PC-3 (cell line): Measurements from ENCODE around the gene PTK6. TPM values are rescaled to one million over a fixed set of nuclear protein-coding genes. Genes with fewer than 3 reads are reported as not detected.

Source experiments
- ATAC-seq: fragments of 200-7000 bp; cut with Tn5 transposase; 2 replicates; pipeline ENCODE4 v1.9.1; 2020; ENCODE audit warnings: mild to moderate bottlenecking, moderate library complexity
- BruUV-seq: library from RNA; stranded (reverse); fragments of 400-500 nt; replicated peaks from 2 replicates; lab custom pipeline; 2021; lab: Mats Ljungman, UMichigan
- CTCF ChIA-PET: fragments of 300-600 bp; sonication (Branson Sonifier 250); formaldehyde crosslinking; loops from one replicate; lab custom pipeline; 2022; ENCODE audit warnings: antibody characterized with exemption; lab: Charles Lee
- POLR2A ChIA-PET: fragments of 300-600 bp; sonication (Branson Sonifier 250); formaldehyde crosslinking; loops from one replicate; lab custom pipeline; 2022; ENCODE audit warnings: antibody characterized with exemption; ENCODE audit not compliant: unreplicated experiment; lab: Charles Lee
- DNase-seq: peaks from one replicate; pipeline ENCODE4 v3.0.0-alpha.2; 2015
- H2AFZ ChIP-seq: fragments of 300-600 bp; sonication (generic); 2 replicates; pipeline ENCODE4 v1.6.0; 2016; ENCODE audit warnings: antibody characterized with exemption, low read length
- H3F3A ChIP-seq: fragments of 300-600 bp; sonication (generic); one replicate; pipeline ENCODE4 v1.6.0; 2017; ENCODE audit warnings: antibody characterized with exemption, low read length, control low read depth, mild to moderate bottlenecking; ENCODE audit not compliant: unreplicated experiment
- H3K27ac ChIP-seq: fragments of 300-600 bp; sonication (generic); 2 replicates; pipeline ENCODE4 v1.5.1; 2016; ENCODE audit warnings: mild to moderate bottlenecking, low read length
- H3K27me3 ChIP-seq: fragments of 300-600 bp; sonication (generic); 2 replicates; pipeline ENCODE4 v1.6.1; 2016; ENCODE audit warnings: low read length, mixed read lengths
- H3K36me3 ChIP-seq: fragments of 300-600 bp; sonication (generic); 2 replicates; pipeline ENCODE4 v1.6.1; 2016; ENCODE audit warnings: low read depth, mixed run types, low read length, mixed read lengths
- H3K4me1 ChIP-seq: fragments of 300-600 bp; sonication (generic); 2 replicates; pipeline ENCODE4 v1.5.1; 2016; ENCODE audit warnings: low read length; ENCODE audit not compliant: insufficient read depth
- H3K4me2 ChIP-seq: fragments of 300-600 bp; sonication (generic); 2 replicates; pipeline ENCODE4 v1.6.0; 2016; ENCODE audit warnings: low read length
- H3K4me3 ChIP-seq: fragments of 300-600 bp; sonication (generic); 2 replicates; pipeline ENCODE4 v1.5.1; 2016; ENCODE audit warnings: mild to moderate bottlenecking, low read length, mixed read lengths
- H3K79me2 ChIP-seq: fragments of 300-600 bp; sonication (generic); 2 replicates; pipeline ENCODE4 v1.6.1; 2017; ENCODE audit warnings: low read length, mixed read lengths
- H3K9ac ChIP-seq: fragments of 300-600 bp; sonication (generic); 2 replicates; pipeline ENCODE4 v1.6.0; 2016; ENCODE audit warnings: mild to moderate bottlenecking, low read length
- H3K9me2 ChIP-seq: fragments of 300-600 bp; sonication (generic); replicated peaks from 2 replicates; pipeline ENCODE4 v1.6.1; 2016; ENCODE audit warnings: mixed run types, low read length, mixed read lengths
- H3K9me3 ChIP-seq: fragments of 300-600 bp; sonication (generic); 2 replicates; pipeline ENCODE4 v1.6.1; 2016; ENCODE audit warnings: low read length, mixed read lengths
- H4K20me1 ChIP-seq: fragments of 300-600 bp; sonication (generic); 2 replicates; pipeline ENCODE4 v1.6.1; 2016; ENCODE audit warnings: low read length, mixed read lengths
- CTCF ChIP-seq: fragments of 300-600 bp; sonication (generic); conservative IDR thresholded peaks from 2 replicates; pipeline ENCODE4 v1.5.1; 2017; ENCODE audit warnings: antibody characterized with exemption, low read depth, mild to moderate bottlenecking, low read length
- EZH2 ChIP-seq: fragments of 300-600 bp; sonication (generic); IDR thresholded peaks from one replicate; pipeline ENCODE4 v1.6.1; 2017; ENCODE audit warnings: antibody characterized with exemption, mild to moderate bottlenecking, low read length; ENCODE audit not compliant: unreplicated experiment
- EZH2phosphoT487 ChIP-seq: fragments of 300-600 bp; sonication (generic); IDR thresholded peaks from 2 replicates; pipeline ENCODE4 v1.6.1; 2018; ENCODE audit warnings: mild to moderate bottlenecking, antibody characterized with exemption, low read length, borderline replicate concordance
- intact Hi-C: fragments of 100-400 bp; cut with micrococcal nuclease; formaldehyde crosslinking; loops from 2 replicates; pipeline ENCODE4 v1.9.0; 2023
- total RNA-seq: library from RNA; depleted of rRNA; stranded (reverse); fragments of >200 nt; gene quantifications from 2 replicates; pipeline ENCODE4 v1.2.3, GENCODE V29; 2014

The PTK6 gene
- total RNA-seq, 1 experiment from 2014 or later: 11.1 TPM

GRCh38 chr20:63555661-63556381 lies 18.6 kb upstream of the PTK6 start:
- Histone ChIP-seq H2AFZ (no peak overlapping the region), H3K9me3 (no peaks in the 10 kb centered on the region), H3K79me2 (no peaks in the 10 kb centered on the region), H3K9me2 (no peaks in the 10 kb centered on the region), H3K36me3 (peaks cover 4% of the 10 kb centered on the region; the same call in 1 of the 2 replicates), H3K27ac (no peak overlapping the region), H3K27me3 (no peaks in the 10 kb centered on the region), H3K9ac (no peak overlapping the region), H4K20me1 (no peaks in the 10 kb centered on the region), H3K4me1 (peaks cover 7% of the 10 kb centered on the region), H3K4me2 (no peak overlapping the region), H3F3A (no peaks in the 10 kb centered on the region), H3K4me3 (no peak overlapping the region)
- BruUV-seq: no TSS peak
- ATAC-seq: no peak
- POLR2A ChIA-PET: no interaction called here
- DNase-seq: no peak
- CTCF ChIA-PET: interaction anchor here (0.6 kb wide), 1 partner anchor 418 kb away, joined by 8 read pairs; no protein-coding TSS in a partner anchor
- intact Hi-C loops: no loop called here
- TF ChIP-seq CTCF: no peak

- TF ChIP-seq EZH2 (no peak), CTCF (no peak), EZH2phosphoT487 (no peak)
- Histone ChIP-seq H3K9me2 (no peaks in the 10 kb centered on the region), H3K4me1 (peaks cover 7% of the 10 kb centered on the region), H3K79me2 (no peaks in the 10 kb centered on the region), H3K9me3 (no peaks in the 10 kb centered on the region), H3K4me2 (peak overlapping the region; percentile 100), H3K4me3 (peak overlapping the region; percentile 89; the same call in 1 of the 2 replicates), H2AFZ (peak overlapping the region; percentile 99; the same call in 1 of the 2 replicates), H3F3A (no peaks in the 10 kb centered on the region), H3K27me3 (no peaks in the 10 kb centered on the region), H4K20me1 (no peaks in the 10 kb centered on the region), H3K36me3 (no peaks in the 10 kb centered on the region), H3K27ac (no peak overlapping the region), H3K9ac (no peak overlapping the region; the same call in 1 of the 2 replicates)
- DNase-seq (no peak), ATAC-seq (no peak)
- ChIA-PET POLR2A (no interaction called here), CTCF (no interaction called here)
- intact Hi-C loops: no loop called here
- no TSS peak for BruUV-seq
Measured at GRCh38 chr20:63554361-63555278, 17.4 kb upstream of the PTK6 start.
